ENCODE data around the gene ABAT.
"Not testable (repeated sequence)": the region's sequence is repeated elsewhere in the genome, so short reads cannot be mapped to it uniquely, and the experiment has no call there.

ABAT gene

DNA sequence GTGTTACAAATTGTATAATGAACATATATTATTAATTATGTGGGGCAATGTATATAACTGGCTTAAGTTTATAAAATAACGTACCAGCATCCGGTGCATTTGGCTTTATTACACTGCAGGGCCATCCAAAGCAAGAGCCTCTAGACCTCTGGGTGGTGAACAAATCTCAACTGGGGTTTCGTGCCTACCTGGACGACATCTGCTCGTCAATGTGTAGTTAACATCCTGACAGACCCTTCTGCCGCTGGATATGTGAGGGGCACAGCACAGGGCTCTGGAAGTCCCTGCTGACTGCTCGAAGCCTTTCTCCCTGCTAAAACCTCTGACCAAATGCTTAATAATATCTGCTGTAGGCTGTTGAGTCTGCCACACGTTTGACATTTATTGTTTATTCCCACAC lies 120.7 kb downstream of the ABAT start:
- no peak for DNase-seq

DNA sequence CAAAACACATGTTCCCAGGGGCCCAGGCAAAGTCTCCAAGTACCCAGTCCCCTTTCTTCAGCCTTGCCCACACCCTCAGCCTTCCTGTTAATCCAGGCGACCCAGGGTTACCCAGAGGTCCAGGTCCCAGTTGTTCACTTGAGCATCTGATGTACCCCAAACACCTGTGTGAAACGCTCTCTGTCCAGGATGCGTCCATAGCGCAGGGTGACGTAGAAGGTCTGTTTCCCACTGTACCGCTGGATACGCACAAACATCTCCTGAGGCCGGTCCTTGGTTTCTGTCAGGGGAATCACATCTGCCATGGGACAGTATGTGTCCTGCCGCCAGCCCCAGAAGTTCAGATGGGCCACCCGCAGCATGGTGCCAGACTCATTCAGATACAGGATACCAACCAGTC lies 121.4 kb downstream of the ABAT start:
- DNase-seq = no peak

DNA sequence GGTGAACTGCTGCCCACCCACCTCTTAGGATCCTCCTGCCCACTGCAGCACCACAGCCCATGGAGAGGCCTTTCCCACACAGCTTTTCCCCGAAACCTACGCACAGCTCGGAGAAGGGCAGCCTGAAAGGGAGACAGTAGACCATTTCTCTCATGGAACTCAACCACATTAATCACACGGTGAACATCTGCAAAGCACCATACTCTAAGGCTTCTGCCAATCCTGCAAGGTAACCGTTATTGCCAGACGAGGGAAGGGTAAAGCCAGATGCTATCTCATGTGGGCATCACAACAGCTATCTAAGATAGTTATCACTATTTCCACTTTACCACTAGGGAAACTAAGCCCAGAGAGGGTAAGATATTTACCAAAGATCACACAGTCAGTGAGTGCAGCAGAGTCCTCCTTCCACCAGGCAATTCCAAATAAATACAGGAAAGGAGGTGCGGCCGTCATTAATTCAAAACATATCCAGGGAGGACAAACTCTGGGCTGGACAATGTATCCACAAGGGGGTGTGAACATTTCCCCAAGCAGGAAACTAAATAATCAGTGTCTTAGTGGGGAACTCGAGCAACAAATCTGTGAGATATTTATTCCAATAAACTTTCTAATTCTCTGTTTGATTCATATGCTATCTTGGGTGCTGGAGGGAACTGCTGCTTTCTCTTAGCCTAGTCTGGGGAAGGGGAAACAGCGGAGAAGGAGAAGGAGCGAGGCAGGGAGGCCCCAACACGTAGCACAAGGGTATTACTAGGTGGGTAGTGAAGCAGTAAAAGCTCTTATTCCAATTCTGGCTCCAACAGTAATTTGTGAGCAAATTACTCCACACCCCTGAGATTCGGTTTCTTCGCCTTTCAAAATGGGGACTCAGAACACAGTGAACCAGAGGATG lies 122.3 kb downstream of the ABAT start:
- no peak for DNase-seq

DNA sequence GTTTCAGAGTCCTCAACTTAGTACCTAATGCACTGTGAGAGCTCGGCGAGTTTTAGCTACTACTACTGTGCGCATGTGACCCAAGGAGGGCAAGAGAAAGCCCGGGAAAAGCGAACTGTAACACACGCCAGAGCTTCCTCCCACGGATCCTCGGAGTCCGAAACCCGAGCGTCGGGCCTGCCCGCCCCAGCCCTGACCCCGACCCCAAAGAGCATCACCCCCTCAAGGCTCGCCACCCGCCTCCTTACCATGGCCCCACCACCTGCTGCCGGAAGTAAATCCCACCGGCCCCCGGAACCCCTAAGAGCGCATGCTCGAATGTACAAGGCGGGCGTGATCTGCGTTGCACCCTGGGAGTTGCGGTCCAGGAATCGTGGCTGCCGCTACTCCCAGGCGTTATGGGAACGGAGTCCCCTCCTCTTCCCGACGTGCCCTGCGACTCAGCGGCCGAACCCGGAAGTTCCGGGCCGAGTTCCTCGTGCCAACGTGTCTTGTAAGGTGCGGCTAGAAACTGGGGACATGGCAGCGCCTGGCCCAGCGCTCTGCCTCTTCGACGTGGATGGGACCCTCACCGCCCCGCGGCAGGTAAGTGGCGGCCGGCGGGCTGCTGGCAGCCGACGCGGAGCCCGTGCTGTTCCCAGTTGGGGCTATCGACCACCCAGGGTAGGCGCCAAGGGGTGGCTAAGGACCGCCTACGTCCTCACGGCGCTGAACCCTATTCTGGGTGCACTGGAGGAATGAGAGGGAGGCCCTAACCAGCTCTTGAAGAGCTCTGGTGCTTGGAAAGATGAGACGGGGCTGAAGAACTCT lies 123.2 kb downstream of the ABAT start, which contains the start of the genes PMM2 and TMEM186:
Gene PMM2, plus strand, starts transcription at position 476 of the 810 bp plus-strand sequence. Its CDS starts 44 bp downstream, at position 520.
Gene TMEM186, minus strand, starts transcription at position 276 of the 810 bp plus-strand sequence. Its CDS starts 25 bp downstream, at position 251.
- peak; percentile 95 for DNase-seq

DNA sequence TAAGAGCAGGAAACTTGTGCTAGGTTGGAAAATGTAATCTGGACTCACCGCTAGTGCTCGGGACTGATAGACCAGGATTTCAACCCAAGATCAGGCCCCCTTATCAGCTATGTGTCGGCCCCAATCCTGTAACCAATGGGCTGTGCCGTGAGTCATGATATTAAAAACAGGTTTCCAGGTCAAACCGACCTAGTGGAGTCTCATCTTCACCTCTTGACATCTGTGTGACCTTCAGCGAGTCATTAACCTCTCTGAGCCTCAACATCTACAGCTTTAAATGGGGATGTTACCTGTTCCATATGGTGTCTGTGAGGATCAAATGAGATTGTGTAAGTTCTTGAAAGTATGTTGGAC lies 123.7 kb downstream of the ABAT start:
- DNase-seq = peak; percentile 29

DNA sequence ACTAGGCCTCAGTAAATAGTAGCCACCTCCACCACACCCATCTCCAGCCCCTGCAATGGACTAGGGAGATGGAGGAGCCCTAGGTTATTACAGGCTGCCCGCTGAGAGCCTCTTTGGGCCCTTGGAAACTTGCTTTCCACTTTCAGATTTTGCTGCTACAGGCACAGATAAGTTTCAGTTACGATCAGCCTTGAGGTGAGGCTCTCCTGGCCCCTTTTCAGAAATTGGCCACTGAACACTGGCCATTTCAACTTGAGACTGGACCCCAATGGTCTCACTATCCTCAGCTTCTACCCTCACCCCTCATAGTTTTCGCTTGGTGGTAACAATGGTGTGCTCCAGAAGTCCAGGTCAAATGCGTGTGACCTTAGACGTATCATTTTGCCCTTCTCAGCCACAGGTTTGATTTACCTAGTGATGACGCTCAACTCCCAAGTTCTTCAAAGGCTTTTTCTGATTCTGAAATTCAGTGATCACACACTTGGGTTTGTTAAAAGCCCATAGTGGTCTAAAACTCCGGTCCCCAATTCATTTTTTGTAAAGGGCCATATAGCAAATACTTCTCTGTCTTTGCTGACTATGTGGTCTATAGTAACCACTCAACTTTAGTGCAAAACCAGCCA lies 124.2 kb downstream of the ABAT start:
- no peak for DNase-seq

DNA sequence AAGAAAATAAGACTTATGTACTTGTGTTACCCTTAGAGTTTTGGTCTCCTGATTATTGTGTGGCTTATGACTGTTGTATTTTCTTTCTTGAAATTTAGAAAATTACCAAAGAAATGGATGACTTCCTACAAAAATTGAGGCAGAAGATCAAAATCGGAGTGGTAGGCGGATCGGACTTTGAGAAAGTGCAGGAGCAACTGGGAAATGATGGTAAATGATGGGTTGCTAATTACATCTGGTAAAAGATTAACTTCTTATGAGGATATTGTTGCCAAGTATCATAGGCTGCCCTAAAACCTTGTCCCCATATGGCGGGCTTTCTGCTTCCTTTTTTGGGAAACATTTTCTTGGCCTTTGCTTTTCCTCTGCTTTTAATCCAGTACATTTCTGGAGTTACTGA lies 127.3 kb downstream of the ABAT start:
- DNase-seq = no peak

DNA sequence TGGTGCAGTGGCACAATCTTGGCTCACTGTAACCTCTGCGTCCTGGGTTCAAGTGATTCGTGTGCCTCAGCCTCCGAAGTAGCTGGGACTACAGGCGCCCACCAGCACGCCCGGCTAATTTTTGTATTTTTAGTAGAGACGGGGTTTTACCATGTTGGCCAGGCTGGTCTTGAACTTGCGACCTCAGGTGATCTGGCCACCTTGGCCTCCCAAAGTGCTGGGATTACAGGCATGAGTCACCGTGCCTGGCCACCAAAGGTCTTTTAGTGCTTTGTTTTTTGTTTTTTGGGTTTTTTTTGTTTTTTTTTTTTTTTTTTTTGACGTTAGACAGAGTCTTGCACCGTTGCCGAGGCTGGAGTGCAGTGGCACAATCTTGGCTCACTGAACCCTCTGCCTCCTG lies 129.3 kb downstream of the ABAT start:
- not testable (repeated sequence) for DNase-seq

DNA sequence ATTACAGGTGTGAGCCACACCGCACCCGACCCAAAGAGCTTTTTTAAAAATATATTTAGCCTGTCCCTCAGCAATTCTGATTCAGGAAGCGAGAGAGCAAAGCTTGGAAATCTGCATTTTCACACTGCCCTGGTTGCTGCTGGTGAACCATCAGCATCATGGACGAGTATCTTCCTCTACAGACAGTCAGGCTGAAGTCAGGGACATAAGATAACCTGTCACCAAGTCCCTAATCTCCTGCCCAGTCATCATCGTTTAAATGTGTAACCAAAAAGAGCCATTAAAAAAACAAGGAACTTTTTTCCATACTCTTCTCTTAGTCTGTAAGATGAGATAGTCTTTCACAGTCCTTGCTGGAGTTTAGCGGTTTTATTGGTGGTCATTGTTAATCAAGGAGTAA lies 129.9 kb downstream of the ABAT start:
- no peak for DNase-seq

DNA sequence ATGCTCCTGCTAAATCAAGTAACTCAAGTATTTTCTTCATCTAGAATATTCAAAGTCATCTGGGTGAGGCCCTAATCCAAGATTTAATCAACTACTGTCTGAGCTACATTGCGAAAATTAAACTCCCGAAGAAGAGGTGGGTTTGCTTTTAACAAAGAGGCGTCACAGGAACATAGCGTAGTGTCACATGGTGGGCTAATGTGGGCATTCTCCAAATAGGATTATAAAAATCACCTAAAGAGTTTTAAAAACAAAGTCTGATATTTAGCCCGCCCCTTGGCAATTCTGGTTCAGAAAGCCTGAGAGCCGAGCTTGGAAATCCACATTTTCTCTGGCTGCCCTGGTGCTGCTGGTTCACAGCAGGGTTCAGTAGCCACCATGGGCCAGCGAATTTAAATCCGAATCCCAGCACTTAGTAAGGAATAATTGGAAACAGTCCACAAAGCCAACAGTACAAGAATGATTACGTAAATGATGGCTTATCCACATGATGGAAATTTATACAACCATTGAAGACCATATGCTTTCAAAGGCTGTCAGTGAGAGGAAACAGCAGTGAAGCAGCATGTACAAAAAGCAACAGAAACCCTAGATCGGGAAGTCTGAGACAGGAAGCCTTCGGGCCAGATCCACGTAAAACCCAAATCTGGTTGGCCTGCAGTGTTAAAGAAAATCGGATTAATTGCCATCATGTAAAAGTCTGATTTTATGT lies 132.0 kb downstream of the ABAT start:
- DNase-seq = peak; percentile 17

DNA sequence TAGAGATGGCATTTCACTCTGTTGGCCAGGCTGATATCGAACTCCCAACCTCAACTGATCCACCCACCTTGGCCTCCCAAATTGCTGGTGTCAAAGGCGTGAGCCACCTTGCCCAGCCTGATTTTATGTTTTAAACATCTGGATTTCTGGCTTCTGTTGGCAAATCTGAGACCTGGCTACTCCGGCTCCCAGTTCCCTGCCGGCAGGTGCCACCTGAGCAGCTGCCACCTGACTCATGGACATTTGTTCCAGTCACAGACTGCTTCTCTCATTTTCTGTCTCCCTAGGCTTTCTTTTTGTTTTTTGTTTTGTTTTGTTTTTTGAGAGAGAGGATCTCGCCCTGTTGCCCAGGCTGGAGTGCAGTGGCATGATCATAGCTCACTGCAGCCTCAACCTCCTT lies 132.8 kb downstream of the ABAT start:
- DNase-seq = no peak

DNA sequence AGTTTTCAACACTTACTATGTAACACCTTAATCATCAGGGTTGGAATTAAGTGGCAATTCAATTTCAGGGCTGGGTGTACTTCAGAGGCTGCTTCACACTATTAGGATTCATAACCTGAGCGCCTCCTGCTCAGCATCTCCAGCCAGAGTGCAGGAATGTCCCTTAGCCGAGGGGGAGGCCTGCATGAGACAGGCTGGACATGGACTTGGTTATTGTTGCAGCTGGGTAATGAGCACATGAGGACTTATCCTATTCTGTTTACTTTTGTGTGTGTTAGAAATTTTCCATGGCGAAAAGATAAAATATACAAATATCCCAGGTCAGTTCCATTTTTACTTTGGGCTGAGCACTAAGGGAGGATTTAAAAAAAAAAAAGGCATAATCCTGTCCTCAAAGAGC lies 133.6 kb downstream of the ABAT start:
- no peak for DNase-seq

DNA sequence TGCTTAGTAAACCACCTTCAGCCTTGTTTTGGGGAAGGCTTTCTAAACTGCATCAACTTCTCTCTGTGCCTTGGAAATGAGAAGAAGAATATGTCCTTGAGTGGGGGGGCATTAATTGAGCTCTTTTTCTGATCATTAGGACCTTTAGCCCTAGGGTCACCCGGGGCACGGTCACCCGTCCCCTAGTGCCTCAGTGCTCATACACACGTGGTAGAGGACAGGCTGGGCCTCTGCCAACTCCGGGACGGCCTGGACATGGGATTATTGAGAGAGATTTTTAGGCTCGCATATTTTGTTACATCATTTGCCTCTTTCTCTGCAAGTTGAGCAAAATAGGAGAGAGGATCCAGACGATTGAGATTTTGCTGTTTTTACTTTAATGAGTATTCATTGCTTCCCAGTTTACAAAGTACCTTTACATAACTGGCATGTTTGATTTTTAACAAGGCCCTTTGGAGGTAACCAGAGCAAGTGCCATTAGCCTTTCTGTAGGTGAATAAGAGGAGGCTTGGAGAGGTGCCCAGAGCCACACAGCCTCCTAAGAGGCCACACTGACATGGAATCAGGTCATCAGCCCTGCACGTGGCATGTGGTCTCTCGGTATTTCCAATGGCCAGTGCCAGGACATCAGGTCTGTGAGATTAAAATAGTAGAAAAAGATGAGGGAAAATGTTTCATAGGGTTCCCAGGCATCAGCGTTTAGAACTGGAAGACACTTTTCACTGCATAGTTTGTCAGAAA lies 134.4 kb downstream of the ABAT start:
- no peak for DNase-seq

DNA sequence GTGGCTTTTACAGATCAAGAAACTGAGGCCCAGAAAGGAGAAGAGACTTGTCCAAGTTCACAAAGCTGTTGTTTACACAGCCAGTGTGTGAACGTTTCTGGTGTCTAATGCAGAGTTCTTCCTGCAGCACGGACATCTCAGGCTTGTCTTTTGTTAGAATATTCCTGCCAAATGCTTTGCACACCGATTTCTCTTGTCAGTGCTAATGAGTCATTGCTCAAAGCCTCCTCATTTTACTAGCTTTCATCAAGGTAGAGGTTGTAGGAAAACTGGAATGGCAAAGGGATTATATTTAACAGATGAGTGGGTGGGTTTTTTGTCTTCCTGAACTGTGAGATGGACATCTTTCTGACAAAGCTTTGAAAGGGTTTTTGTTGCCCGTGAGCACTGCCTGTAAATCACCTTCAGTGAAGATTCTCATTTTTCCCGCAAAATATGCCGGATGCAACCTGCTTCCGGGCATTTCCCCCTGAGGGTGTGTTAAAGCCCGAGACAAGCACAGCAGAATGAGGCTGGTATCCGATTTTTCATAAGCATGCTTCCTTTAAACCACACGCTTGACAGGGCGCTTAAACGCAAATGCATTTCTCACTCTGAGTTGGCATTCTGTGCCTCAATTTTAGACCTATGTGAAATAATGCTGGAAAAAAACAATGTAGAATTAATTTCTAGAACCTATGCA lies 137.9 kb downstream of the ABAT start:
- DNase-seq = no peak

DNA sequence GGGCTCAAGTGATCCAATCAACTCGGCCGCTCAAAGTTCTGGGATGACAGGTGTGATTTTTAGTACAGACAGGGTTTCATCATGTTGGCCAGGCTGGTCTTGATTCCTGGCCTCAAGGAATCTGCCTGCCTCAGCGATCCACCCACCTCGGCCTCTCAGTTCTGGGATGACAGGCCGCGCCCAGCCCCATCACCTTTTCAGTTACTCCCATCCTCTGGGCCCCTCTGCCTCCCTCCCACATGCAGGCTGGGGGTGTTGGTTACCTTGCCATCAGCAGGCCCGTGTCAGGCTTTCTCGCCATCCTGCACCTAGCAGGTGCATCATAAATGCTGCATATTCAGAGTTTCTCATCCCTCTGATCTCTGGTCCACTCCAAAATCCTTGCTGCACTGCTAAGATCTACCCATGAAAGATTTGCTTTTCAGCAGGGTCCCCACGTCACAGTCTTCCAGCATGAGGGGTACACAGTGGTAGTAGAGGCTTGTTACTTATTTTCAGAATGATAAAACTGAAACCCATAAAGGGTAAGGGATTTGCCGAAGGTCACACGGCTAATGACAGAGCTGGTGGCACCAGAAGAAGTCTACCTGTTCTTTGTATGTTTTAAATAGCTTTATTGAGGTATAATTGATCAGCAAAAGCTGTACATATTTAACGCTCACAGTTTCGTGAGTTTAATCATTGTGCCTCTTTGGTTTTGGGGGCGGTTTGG lies 139.8 kb downstream of the ABAT start:
- no peak for DNase-seq

DNA sequence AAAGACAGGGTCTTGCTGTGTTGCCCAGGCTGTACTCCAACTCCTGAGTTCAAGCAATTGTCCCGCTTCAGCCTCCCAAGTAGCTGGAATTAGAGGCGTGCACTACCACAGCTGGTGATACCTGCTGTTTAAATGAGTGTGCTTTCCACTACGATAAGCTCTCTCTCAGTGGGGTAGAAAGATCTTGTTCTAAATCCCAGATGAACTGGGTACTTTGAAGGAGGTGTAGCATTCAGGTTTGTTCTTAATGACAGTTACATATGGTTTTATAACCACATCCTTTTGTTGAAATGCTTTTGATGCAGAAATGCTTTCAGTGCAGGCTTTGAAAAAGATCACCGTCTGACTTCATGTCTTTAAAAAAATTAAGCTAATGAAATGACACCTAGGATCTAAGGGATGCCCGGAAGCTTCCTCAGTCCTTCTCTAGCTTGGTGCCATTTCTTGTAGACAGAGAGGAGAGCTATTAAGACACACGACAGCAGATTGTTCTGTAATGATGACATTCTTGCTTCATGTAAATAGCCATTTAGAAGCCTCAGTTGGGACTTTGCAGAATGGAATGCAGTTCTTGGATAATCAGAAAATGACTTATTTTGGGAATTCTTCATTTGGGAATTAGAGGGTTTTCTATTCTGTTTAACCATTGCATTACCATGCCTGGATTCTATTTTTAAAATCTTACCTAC lies 142.7 kb downstream of the ABAT start:
- no peak for DNase-seq

DNA sequence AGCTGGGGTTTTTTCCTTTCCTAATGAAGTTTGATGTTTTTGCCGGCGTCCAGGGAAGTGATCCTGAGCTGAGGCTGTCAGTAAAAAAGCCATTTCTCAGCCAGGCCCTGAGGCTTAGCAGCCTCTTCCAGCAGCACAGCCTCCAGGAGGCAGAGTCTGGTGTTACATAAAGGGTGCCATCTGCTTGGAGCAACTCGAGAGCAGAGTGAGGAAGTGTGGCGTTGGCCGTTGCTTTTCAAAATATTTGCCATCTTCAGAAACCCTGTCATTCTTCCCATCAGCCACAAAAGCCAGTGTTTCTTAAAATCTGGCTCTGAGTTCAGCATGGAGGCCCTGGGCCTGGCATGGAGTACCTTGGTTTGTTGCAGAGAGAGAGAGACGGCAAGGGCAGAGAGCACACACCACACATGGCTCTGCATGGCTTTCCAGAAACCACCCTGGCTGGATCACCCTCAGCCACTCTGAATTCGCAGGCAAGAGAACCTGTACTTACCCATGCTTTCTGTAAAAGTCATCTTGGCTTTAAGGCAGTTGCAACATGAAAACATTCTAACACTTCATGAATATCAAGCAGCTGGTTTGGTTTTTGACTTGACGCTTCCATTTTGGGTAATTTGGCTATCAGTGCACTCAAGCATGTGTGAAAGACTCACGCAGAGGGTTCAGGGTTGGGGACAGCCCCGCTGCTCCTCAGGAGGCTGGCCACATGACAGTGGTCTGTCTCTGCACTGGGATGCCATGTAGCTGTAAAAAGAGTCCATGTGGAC lies 144.3 kb downstream of the ABAT start:
- DNase-seq = no peak

DNA sequence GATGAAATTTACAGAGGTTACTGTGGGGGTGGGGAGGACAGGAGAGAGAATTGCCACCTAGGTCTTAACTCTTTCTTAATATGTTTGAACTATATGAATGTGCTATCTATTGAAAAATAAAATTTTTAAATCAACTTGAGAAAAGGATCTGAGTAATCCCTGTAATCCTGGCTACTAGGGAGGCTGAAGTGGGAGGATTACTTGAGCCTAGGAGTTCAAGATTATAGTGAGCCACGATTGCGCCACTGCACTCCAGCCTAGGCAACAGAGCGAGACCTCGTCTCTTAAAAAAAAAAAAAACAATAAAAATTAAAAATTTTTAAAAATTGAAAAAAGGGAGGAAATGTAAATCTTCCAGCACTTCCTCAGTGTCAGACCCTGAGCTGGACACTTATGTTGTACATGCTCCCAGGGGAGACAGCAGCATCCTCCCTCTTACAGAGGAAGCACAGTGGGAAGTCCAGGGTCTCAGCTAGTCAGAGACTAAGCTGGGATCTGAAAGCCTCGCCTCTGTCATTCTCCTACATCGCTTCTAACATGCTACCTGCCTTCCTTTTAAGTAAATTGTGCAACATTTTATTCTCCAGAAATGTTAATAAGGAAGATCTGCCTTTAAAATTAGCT lies 145.1 kb downstream of the ABAT start:
- DNase-seq = no peak

DNA sequence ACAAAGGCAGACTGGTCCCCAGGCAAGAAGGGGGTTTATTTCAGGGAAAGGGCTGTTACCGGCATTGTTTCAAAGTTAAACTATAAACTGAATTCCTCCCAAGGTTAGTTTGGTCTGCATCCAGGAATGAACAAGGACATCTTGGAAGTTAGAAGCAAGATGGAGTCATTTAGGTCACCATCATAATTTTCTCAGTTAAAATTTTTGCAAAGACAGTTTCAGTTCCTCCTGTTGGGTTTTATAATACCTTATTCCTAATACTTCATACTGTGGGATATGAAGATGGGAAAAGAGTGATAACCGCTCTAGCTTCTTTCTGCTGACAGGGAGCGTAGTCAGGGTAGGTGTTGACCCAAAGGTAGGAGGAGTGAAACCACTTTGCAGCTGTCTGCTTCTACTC lies 148.0 kb downstream of the ABAT start:
- DNase-seq = no peak

All from fibroblast of skin of right quadriceps (primary cell).